ENCODE results near the gene ACBD7. TPM values are rescaled to one million over a fixed set of nuclear protein-coding genes. Genes with fewer than 3 reads are reported as not detected.

The ACBD7 gene
- 4.2 and 15.4 TPM in 2 replicates for total RNA-seq
- 1.2 and 2.1 TPM in 2 replicates for polyA plus RNA-seq

- Histone ChIP-seq H3K27ac (no peak within 1 kb of the TSS), H3K27me3 (no peaks in the 10 kb centered on the region), H3K9me3 (ENCODE audit: low read depth) (no peaks in the 10 kb centered on the region), H3K4me1 (ENCODE audit: low read depth) (no peaks in the 10 kb centered on the region), H3K4me3 (peak within 1 kb of the TSS; percentile 66), H3K36me3 (no peaks in the 10 kb centered on the region)
- DNase-seq (ENCODE audit: low read depth in 1 of 2, low spot score in 1 of 2): peak; percentile 86 to 94
- TF ChIP-seq CTCF (IDR thresholded peaks at IDR 0.05; ENCODE audit: low read depth, low read length): peak; percentile 28
Observed at GRCh38 chr10:15088428-15089261, at the start of gene ACBD7. ACBD7 (minus strand) TSS chr10:15088776; CDS start chr10:15088728, 48 bp downstream.

GRCh38 chr10:15137636-15138035 lies 49.1 kb upstream of the ACBD7 start:
- Histone ChIP-seq H3K4me3 (no peak overlapping the region), H3K9me3 (ENCODE audit: low read depth) (no peaks in the 10 kb centered on the region), H3K27me3 (no peaks in the 10 kb centered on the region), H3K4me1 (ENCODE audit: low read depth) (no peaks in the 10 kb centered on the region), H3K36me3 (peaks cover 21% of the 10 kb centered on the region), H3K27ac (no peak overlapping the region)
- no peak for TF ChIP-seq CTCF (IDR thresholded peaks at IDR 0.05; ENCODE audit: low read depth, low read length)
- peak in 1 of 2 donors; percentile 36 for DNase-seq (ENCODE audit: low read depth in 1 of 2, low spot score in 1 of 2)

- no peaks in the 10 kb centered on the region for H3K4me1 ChIP-seq (ENCODE audit: low read depth)
- H3K36me3 ChIP-seq: peaks cover 24% of the 10 kb centered on the region
- no peak for TF ChIP-seq CTCF (IDR thresholded peaks at IDR 0.05; ENCODE audit: low read depth, low read length)
Observed at GRCh38 chr10:15137036-15137359, 48.4 kb upstream of the ACBD7 start.

GRCh38 chr10:15136129-15137035 lies 47.8 kb upstream of the ACBD7 start:
- H3K4me1 ChIP-seq (ENCODE audit: low read depth): no peaks in the 10 kb centered on the region
- H3K36me3 ChIP-seq: peaks cover 24% of the 10 kb centered on the region
- H3K9me3 ChIP-seq (ENCODE audit: low read depth): no peaks in the 10 kb centered on the region
- H3K27ac ChIP-seq: no peak overlapping the region
- no peak overlapping the region for H3K4me3 ChIP-seq
- H3K27me3 ChIP-seq: no peaks in the 10 kb centered on the region
- no peak for DNase-seq (ENCODE audit: low read depth in 1 of 2, low spot score in 1 of 2)
- TF ChIP-seq CTCF (IDR thresholded peaks at IDR 0.05; ENCODE audit: low read depth, low read length): no peak

More at GRCh38 chr10:15137036-15137359, 48.4 kb upstream of the ACBD7 start:
- Histone ChIP-seq H3K27ac (no peak overlapping the region), H3K27me3 (no peaks in the 10 kb centered on the region), H3K4me3 (no peak overlapping the region), H3K9me3 (ENCODE audit: low read depth) (no peaks in the 10 kb centered on the region)
- DNase-seq (ENCODE audit: low read depth in 1 of 2, low spot score in 1 of 2): peak in 1 of 2 donors; percentile 50

- no peak overlapping the region for H3K27ac ChIP-seq
- peaks cover 34% of the 10 kb centered on the region for H3K36me3 ChIP-seq
- H3K4me3 ChIP-seq: no peak overlapping the region
- no peaks in the 10 kb centered on the region for H3K4me1 ChIP-seq (ENCODE audit: low read depth)
- H3K9me3 ChIP-seq (ENCODE audit: low read depth): no peaks in the 10 kb centered on the region
- TF ChIP-seq CTCF (IDR thresholded peaks at IDR 0.05; ENCODE audit: low read depth, low read length): no peak
- DNase-seq (ENCODE audit: low read depth in 1 of 2, low spot score in 1 of 2): no peak
- H3K27me3 ChIP-seq: no peaks in the 10 kb centered on the region
Observed at GRCh38 chr10:15131330-15131729, 42.8 kb upstream of the ACBD7 start.
